ENCODE results near the gene CNN3. TPM values are rescaled to one million over a fixed set of nuclear protein-coding genes. Genes with fewer than 3 reads are reported as not detected.

CNN3 gene
- total and polyA plus RNA-seq, 2 donors from 2014 or later, result 232 to 291 TPM

- Histone ChIP-seq H3K27ac (ENCODE audit: low read depth in 2 of 2, low read length in 2 of 2) (peak overlapping the region; percentile 92 to 98), H3K4me3 (ENCODE audit: low read length in 3 of 3) (peak overlapping the region in 2 of 3 donors; percentile 20 to 23), H3K4me1 (ENCODE audit: control insufficient read depth in 2 of 3, insufficient read depth in 2 of 3, low read depth in 1 of 3, low read length in 3 of 3) (peaks cover 13 to 51% (median 32%) of the 10 kb centered on the region in 3 donors), H3K9ac (ENCODE audit: low read length in 3 of 3) (peak overlapping the region in 2 of 3 donors; percentile 44 to 72), H3K36me3 (ENCODE audit: control insufficient read depth in 2 of 3, insufficient read depth in 3 of 3, low read length in 3 of 3) (no peaks in the 10 kb centered on the region), H3K27me3 (ENCODE audit: control insufficient read depth, insufficient read depth, low read length) (no peaks in the 10 kb centered on the region), H3K9me3 (ENCODE audit: control insufficient read depth in 2 of 3, insufficient read depth in 1 of 3, low read length in 3 of 3) (no peaks in the 10 kb centered on the region)
- TF ChIP-seq CTCF (IDR thresholded peaks at IDR 0.05; ENCODE audit: borderline replicate concordance, extremely low read depth, insufficient read depth), result no peak
- peak in 3 of 5 donors; percentile 37 to 71 (median 61) for DNase-seq
- no peak for FAIRE-seq
- intact Hi-C loops (cut with DNase I), result loop anchor here (10.0 kb wide), 1 partner anchor 60 kb away; the partner anchor contains the start of gene CNN3
Observed at GRCh38 chr1:94864821-94865220, 62.1 kb downstream of the CNN3 start.

- Histone ChIP-seq H3K9me3 (ENCODE audit: control insufficient read depth in 2 of 3, insufficient read depth in 1 of 3, low read length in 3 of 3) (no peaks in the 10 kb centered on the region), H3K9ac (ENCODE audit: low read length in 3 of 3) (peak overlapping the region in 2 of 3 donors; percentile 44 to 72), H3K27me3 (ENCODE audit: control insufficient read depth, insufficient read depth, low read length) (no peaks in the 10 kb centered on the region), H3K4me3 (ENCODE audit: low read length in 3 of 3) (peak overlapping the region in 1 of 3 donors; percentile 20), H3K27ac (ENCODE audit: low read depth in 2 of 2, low read length in 2 of 2) (peak overlapping the region; percentile 92 to 98), H3K36me3 (ENCODE audit: control insufficient read depth in 2 of 3, insufficient read depth in 3 of 3, low read length in 3 of 3) (no peaks in the 10 kb centered on the region), H3K4me1 (ENCODE audit: control insufficient read depth in 2 of 3, insufficient read depth in 2 of 3, low read depth in 1 of 3, low read length in 3 of 3) (peaks cover 13 to 51% (median 32%) of the 10 kb centered on the region in 3 donors)
- FAIRE-seq, result no peak
- TF ChIP-seq CTCF (IDR thresholded peaks at IDR 0.05; ENCODE audit: borderline replicate concordance, extremely low read depth, insufficient read depth), result no peak
- peak in 3 of 5 donors; percentile 29 to 89 (median 71) for DNase-seq
- intact Hi-C loops (cut with DNase I), result loop anchor here (10.0 kb wide), 1 partner anchor 61 kb away; the partner anchor contains the start of gene CNN3
Observed at GRCh38 chr1:94863919-94864318, 63.0 kb downstream of the CNN3 start.

- DNase-seq (peak in 2 of 5 donors; percentile 37 to 67), FAIRE-seq (peak; percentile 47)
- H3K36me3 ChIP-seq (ENCODE audit: control insufficient read depth in 2 of 3, insufficient read depth in 3 of 3, low read length in 3 of 3), result no peaks in the 10 kb centered on the region
- H3K27me3 ChIP-seq (ENCODE audit: control insufficient read depth, insufficient read depth, low read length), result no peaks in the 10 kb centered on the region
- peak overlapping the region in 2 of 3 donors; percentile 0 to 20 for H3K4me3 ChIP-seq (ENCODE audit: low read length in 3 of 3)
- H3K9me3 ChIP-seq (ENCODE audit: control insufficient read depth in 2 of 3, insufficient read depth in 1 of 3, low read length in 3 of 3), result no peaks in the 10 kb centered on the region
- H3K4me1 ChIP-seq (ENCODE audit: control insufficient read depth in 2 of 3, insufficient read depth in 2 of 3, low read depth in 1 of 3, low read length in 3 of 3), result peaks cover 13 to 51% (median 32%) of the 10 kb centered on the region in 3 donors
- H3K27ac ChIP-seq (ENCODE audit: low read depth in 2 of 2, low read length in 2 of 2), result peak overlapping the region; percentile 92 to 98
- no peak for TF ChIP-seq CTCF (IDR thresholded peaks at IDR 0.05; ENCODE audit: borderline replicate concordance, extremely low read depth, insufficient read depth)
- intact Hi-C loops (cut with DNase I), result loop anchor here (10.0 kb wide), 1 partner anchor 61 kb away; the partner anchor contains the start of gene CNN3
- H3K9ac ChIP-seq (ENCODE audit: low read length in 3 of 3), result peak overlapping the region in 2 of 3 donors; percentile 51 to 72
Observed at GRCh38 chr1:94863297-94863911, 63.5 kb downstream of the CNN3 start.

All from kidney (tissue), 14 donors.